GM18511 (cell line): ENCODE measurements around the gene TRIM2.

Source experiments
- ATAC-seq: cut with Tn5 transposase; IDR thresholded peaks from one replicate; pipeline ENCODE4 v1.9.1; 2021; ENCODE audit warnings: mild to moderate bottlenecking, moderate library complexity; ENCODE audit not compliant: unreplicated experiment

Gene TRIM2

DNA sequence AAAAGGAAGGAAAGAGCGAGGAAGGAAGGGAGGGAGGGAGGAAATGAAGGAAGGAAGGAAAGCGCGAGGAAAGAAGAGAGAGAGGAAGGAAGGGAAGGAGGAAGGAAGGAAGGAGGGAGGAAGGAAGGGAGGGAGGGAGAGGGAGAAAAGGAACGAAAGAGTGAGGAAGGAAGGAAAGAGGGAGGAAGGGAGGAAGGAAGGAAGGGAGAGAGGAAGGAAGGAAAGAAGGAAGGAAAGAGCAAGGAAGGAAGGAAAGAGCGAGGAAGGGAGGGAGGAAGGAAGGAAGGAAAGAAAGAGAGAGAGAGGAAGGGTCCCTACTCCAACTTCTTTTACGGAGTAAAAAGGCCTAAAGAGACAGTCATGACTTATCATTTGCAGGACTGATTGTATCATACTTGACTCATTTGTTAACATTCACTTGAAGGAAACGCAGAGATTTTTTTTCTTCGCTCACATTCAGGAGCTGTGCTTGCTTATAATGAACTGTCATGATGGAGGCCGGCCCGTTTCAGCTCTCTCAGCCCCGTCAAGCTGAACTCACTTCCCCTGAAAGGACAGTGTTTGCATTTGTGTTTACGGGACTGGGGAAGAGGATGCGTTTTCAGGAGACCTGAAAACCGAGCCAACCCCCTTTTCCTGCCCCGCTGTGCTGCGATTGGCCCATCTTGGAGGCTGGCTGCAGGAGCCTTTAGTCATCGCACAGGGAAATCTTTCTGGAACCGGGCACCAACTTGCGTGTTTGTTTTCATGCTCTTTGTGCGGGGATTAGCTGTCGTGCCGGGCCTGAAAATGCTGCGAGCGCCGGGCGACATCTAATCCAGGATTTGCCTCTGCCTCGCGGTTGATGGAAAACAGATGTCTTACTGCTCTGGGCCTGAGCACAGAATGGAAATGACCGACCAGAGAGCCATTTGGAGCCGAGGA lies 17.8 kb downstream of the TRIM2 start:
- peak; percentile 29 for ATAC-seq

DNA sequence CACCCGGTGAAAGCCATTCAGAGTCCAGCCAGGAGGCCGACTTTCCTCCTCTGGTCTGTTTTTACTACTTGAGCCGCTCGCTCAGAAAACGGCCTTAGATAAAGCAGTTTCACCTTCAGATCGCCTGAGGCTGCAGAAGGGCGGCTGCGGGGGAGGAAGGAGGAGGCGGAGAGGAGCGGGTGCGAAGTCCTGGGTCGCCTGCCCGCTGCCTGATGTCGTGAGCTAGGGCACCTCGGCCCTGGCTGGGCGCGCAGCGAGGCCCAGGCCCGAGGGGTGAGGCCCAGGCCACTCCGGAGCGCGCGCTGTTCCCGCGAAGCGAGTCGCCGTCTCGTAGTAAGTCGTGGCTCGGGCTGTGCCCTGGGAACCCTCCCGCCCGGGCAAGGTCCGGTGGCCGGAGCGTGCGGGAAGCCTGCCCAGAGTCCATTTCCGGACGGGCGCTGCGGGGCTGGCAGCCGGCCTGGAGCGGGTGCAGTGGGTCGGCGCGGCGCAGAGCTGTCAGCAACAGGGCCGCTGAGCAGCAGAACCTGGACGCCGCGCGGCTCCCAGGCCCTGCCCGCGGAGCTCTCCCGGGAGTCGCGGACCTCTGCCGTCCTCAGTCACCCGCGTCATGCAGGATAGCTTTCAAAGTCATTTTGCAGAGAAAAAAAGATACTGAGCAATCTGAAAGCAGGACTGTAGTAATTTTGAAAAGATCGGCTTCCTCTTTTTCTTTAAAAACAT lies 18.6 kb downstream of the TRIM2 start:
- peak; percentile 73 for ATAC-seq

DNA sequence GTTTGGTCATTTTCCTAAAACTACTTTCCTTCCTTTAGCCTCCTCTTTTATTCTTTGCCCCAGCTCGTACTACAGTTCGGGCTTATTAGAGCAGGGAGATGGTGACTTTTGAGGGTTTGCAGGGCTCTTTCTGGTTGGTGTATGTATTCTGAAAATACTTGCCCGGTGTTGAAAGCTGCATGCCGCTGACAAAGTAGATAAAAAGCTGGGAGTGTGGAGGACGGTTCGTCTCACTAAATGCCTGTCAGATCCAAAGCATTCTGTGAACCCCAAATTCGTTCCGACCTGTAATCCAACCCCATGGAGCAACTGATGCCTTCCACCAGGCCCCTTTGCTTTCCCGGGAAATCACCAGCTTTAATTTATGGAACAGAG lies 19.2 kb downstream of the TRIM2 start:
- peak; percentile 30 for ATAC-seq

DNA sequence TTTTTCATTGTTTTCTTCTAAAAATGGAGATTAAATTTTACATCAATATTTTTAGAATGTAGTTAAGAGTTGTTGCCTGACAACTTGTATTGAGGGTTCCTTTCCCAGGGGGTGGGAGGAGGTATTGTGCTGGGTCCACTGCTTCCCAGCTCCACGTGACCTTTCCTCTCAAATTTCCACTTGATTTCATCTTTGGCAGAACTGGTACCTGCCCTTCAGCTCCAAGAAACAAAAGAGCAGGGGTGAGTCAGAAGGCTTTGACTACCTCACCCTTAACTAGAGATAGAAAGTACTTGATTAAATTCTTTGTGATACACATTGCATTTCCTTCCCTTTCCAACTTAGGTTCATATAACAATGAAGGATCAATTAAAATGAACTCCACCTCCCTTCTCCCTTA lies 19.7 kb downstream of the TRIM2 start:
- ATAC-seq = no peak

DNA sequence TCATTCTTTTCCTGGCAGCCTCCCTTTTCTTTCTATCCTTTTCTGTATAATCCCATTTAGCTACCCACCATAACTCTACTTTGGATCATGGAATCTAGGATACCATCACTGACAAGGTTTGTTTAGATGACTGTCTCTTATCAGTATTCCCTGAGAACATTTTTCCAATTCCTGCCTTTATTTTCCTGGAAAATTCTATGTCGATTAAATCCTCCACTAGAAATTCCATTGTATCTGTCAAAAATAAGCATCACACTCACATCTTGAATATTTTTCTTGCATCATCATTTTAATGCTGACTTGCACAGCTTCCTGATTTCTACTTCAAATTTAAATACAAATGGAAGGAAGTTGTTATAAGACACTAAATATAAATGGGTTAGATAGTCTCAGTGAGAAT lies 20.2 kb downstream of the TRIM2 start:
- no peak for ATAC-seq

DNA sequence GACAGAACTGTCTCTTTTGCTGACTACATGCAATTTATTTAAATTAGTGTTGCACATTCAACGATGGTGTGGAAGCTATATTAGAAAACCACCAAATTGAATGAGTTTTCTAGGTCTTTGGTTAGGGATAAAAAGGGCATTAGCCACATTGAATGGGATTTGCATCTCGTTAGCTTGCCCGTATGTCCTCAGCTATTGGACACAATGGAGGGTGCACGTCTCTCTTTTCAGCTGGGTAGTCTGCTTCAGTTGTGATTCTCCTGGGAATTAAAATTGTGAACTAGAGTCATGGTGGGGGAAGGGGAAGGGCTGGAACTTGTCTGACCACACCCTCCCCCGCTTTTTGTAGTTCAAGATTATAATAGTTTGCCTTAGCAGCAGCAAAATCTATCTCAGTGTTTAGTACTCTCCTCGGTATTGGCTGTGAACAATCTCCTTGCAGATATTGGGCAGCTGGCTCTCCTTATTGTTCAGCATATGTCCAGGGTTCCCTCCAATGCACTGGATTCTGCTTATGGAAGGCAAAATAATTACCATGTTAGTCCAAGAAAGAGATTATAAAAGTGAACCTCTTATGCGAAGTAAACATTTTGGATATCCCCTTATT lies 23.3 kb downstream of the TRIM2 start:
- ATAC-seq = no peak

DNA sequence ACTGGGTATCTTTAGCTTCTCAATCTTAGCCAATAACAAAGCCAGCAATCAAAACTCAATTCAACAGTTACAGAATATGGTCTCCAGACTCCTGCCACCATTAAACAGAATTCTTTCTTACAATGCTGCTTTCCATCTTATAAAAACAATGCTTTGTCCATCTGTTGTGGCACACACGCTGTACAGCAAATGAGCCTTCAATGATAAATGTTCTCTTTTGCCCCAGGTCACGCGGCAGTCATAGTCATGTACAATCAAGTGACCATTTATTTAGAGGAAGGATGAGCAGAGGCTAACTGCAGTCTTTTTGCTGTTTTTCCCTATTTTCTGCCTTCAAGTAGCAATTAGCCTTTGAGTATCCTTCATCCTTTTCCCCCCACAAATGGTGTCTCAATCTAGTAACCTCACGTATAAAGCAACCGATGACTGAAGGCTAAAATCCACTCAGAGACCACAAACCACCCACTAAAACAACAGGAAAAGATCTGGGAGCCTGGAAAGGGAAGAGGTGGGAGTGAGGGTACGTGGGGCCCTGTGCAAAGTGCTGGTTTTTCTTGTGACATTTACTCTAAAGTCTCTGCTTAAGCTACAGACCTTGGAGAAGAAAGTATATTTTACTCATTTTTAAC lies 24.4 kb downstream of the TRIM2 start:
- ATAC-seq = no peak

DNA sequence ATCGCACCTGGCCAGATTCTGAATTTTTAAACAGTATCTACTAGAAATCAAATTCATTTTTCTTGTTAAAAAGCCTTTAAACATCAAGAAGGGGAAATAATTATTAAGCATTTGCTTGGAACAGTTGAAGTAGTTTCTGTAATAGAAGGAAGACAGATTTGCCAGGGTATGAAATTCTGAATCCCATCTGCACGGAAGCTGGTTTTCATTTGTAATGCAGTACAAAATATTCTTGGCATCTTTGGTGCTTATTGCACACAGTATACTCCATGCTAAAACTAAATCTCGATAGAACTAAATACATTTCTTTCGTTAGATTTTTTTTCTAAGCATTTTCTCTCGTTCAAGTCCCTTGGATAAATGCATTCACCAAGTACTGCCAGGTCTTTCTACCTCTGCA lies 25.3 kb downstream of the TRIM2 start:
- ATAC-seq = no peak

DNA sequence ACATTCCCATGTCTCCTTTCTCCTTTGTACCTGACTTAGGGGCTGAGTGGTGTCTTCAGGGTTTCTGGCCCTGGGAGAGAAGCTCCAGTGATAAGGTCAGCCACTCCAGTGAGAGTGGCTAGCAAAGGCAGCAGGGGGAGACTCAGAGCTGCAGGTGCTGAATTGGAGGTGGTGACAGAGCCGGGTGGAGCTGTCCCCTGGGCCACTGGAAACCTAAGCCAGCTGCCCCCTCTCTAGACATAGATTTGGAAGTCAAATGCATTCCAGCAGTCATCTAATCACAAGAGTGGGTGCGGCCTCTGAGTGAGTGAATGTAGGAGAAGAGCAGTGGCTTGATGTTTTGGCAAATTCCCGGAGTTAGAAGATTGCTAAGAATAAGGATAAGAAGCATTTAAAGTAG lies 28.5 kb downstream of the TRIM2 start:
- peak; percentile 57 for ATAC-seq

DNA sequence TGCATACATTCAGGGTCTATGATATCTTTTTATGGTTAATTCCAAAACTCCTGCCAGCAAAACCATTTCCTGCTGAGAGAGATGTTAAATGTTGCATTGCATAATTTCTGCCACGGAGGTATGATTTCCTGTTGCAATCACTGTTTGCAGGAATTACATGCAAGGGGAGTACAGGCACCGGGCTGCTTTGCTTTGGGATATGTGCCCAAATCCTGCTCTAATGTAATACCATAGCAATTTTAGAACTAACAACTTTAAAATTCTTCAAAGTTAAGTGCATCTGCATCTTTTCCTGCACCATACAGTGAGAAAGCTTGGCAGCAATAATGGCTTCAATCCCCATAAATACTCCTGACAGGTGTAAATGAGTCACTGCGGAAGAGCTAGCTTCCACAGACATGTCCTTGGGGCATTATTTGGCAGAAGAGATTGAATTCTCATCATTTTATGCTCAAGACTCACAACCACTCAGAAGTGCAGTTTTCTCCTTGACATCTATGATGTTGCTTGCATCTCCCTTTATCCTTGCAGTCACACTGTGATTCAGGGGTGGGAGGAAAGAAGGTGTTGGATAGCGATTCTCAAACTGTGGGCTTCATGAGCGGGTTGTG lies 29.6 kb downstream of the TRIM2 start:
- ATAC-seq = no peak

DNA sequence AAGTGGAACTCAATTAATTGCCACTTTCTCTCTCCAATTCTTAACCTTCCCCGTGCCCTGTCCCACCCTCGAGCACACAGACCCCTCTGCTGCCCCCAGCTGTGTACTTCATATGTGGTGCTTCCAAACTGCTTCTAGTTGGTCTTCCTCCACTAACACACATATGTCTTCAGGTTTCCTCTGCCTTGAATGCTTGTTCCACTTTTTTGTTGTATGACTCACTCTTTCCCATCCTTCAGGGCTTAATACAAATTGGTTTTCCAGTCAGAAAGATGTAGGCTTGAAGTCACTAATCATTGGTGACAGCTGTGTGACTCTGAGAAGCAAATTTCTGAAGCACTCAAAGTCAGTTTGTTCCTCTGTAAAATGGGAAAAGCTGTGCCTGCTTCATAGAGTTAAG lies 30.6 kb downstream of the TRIM2 start:
- ATAC-seq = no peak

DNA sequence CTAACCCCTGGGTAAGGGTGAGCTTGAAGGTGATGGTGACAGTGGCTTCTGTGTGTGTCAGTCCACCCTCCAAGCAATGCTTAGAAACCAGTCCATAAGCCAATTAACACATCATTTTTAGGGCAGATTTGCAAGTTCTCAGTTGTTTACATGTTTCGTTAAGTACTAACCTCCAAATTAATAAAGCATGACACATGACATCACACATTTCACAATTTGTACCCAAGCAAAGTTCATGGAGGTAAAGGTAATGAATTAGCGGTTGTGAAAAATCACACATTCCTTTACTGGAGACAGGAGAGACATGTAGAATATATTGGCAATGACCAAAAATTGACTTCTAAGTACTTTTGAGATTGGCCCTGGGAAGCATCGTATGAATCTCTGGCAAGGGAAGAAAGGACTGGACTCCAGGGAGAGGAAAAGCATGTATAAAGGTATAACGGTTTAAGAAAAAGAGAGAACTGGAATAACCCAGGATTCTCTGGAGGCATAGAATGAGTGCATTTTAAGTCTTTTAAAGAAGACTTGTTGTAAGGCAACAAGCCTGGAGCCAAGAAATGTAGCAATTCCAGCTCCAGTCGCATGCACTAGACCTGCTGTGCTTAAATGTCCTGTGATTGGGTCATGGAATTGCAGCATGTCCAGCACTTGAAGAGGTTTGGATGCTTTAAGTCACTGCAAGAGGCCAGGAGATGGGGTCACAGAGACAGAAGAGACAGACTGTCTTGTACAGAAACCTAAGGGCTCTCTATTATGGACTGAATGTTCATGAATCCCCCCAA lies 34.1 kb downstream of the TRIM2 start:
- ATAC-seq = no peak

DNA sequence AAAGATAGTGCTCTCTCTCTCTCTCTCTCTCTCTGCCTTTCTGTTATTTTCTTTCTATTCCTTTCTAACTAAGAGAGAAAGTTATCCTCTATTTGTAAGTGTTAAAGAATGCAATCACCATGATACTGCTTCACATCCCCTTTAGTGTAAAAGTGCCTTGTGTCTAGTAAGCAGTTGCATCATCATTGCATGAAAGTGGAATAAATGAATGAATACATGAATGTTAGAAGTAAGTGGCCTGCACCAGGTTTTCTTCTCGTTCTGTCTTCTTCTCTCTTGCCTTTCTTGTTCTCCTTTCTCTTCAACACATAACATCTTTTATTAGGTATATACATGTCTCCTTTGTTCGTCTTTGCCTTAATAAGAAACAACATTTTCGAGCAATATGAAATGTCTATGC lies 35.2 kb downstream of the TRIM2 start:
- ATAC-seq = no peak

DNA sequence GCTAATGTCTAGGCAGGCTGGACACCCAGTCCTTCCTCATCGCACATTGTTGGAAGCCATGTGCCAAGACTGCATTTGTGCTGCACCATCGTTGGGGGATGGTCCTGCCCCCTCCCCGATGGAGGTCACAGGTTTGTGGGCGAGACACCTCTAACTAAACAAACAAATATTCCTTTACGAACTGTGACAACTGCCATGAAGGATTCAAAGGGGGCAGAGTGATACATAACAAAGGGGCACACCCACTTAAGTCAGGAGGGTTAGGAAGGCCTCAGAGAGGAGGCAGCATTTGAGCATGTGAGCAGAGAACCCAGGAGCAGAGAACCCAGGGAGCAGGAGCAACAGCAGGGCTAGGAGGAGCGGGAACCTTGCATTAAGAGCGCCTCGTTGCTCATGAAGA lies 37.1 kb downstream of the TRIM2 start:
- no peak for ATAC-seq

DNA sequence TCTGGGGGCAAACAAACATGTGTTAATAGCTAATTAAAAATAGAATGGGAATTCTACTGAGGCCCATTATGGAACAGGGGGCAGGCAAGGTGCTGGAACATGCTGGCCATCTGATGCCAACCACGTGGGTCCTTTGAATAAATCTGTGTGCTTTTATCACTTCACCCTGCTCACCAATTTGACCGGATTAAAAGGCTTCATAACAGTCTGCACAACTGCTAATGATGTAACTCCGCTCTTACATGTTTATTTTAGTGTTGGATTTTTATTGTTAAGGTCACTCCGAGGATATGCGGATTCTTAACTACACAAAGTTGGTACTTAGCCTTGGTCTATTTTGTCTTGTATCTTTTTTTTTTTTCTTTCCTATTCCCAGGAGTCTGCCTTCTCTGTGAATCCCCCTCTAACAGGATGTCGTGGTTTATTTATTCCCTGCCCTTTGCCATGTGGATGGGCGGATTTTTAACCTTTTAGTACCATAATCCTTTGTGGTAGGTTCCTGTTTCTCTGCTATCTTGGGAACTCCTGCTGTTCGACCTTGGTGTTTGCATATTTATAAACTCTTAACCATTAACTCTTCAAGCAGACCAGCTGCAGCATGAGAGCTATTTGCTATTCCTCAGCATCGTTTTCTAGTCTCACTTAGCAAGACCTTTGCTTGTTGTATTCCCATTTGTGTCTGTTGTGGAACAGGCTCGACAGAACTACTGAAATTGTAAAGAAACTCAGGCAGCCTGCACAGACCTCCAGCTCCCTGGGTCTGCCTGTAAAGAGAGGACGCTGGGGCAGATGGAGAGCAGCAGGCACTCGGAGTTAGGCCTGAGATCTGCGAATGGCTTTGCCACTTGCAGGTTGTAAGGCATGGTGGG lies 38.0 kb downstream of the TRIM2 start:
- peak; percentile 60 for ATAC-seq

DNA sequence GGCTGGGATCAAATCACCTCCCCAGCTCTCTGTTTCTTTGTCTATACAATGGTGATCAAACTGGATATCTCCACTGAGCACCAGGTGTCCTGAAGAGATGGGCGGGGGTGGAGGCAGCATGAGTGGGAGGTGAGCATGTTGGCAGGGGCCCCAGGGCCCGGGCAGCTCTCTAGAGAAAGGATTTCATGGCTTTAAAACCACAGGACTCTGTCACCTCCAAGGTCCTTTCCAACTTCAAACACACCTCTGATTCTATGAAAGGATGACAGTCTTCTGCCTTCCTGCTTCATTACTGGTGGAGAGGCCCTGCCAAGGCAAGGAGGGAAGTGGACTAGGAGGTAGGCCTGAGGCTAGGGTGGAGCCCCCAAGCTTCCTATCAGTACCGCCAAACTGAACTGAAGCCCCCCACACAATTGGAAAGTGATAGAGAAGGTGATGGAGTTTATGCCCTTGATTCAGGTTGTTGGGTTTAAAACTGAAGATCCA lies 38.6 kb downstream of the TRIM2 start:
- peak; percentile 34 for ATAC-seq

DNA sequence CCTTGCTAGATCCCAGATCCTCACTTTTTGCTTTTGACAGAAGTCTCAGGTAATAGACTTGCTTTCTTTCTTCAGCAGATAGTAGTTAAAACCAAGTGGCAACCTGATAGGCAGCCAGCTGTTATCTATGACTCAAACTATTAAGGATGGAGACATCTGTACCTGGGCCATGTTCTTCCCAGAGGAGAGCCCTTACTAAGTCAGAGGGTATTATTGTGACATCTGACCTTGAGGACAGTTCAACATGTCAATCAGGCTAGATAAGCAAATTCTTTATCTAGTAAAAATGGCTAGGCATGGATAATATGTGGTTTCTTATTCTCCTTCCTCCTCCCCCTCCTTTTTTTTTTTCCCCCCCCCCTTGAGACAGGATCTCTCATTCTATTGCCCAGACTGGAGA lies 39.2 kb downstream of the TRIM2 start:
- no peak for ATAC-seq

DNA sequence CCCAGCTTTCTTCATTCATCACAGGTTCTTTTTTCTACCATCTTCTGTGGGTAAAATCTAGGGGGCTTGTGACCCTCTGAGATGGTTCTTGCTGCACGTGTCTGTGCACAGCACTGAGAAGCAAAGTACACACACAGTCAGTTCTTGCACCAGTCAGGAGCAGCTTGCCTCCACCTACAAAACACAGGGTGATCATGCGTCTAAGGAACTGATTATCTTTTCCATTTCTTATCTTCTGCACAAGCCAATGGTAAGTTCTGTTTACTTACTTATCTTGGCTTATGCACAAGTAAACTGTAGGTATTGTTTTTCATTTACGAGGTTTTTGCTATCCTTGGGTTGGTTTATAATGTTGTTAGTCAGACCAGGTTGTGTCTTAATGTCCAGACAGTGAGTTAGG lies 40.7 kb downstream of the TRIM2 start:
- no peak for ATAC-seq

DNA sequence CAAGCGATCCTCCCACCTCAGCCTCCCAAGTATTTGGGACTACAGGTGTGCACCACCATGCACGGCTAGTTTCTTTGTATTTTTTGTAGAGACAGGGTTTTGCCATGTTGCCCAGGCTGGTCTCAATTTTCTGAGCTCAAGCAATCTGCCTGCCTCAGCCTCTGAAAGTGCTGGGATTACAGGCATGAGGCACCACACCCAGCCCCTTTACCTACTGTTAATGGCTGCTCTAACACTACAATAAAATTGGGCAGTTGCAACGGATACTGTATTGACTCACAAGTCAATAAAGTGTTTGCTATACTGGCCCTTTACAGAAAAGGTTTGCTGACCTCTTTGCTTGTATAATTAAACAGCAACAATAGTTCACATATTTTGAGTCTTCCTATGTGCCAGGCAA lies 41.5 kb downstream of the TRIM2 start:
- no peak for ATAC-seq
